H1 (cell line): ENCODE measurements around the gene CROCC. TPM values are rescaled to one million over a fixed set of nuclear protein-coding genes. Genes with fewer than 3 reads are reported as not detected.
A peak's percentile ranks its signal among the peaks of the same experiment; 100 is the strongest.

Experiments
- CTCF ChIA-PET: fragments of 300-600 bp; sonication (Branson Sonifier 250); formaldehyde crosslinking; loops from one replicate; lab custom pipeline; 2021; ENCODE audit not compliant: partially characterized antibody; lab: Charles Lee
- POLR2A ChIA-PET: fragments of 300-600 bp; sonication (Branson Sonifier 250); formaldehyde crosslinking; loops from one replicate; lab custom pipeline; 2021; ENCODE audit warnings: inconsistent platforms; ENCODE audit not compliant: partially characterized antibody; lab: Charles Lee
- DNase-seq, 2 experiments: peaks; one replicate each; pipeline versions ENCODE4 v3.0.0 to v3.0.0-alpha.2; 2010 to 2022; ENCODE audit warnings: low spot score in 2 of 2, low read depth in 1 of 2, mixed read lengths in 1 of 2
- FAIRE-seq: peaks from 2 replicates; lab custom pipeline; 2011; peaks lifted over from hg19 to GRCh38; lab: Jason Lieb, UNC
- H2AFZ ChIP-seq: 2 replicates; pipeline ENCODE4 v1.8.1; 2012; ENCODE audit warnings: low read length, inconsistent platforms
- H2AK5ac ChIP-seq: 2 replicates; pipeline ENCODE4 v1.6.1; 2013; ENCODE audit warnings: low read depth, low read length
- H2BK120ac ChIP-seq: replicated peaks from 2 replicates; pipeline ENCODE3; 2013; ENCODE audit warnings: low read depth, low read length, inconsistent platforms
- H2BK12ac ChIP-seq: 2 replicates; pipeline ENCODE4 v1.6.1; 2013; ENCODE audit warnings: low read depth, low read length
- H2BK15ac ChIP-seq: 2 replicates; pipeline ENCODE4 v1.6.1; 2013; ENCODE audit warnings: low read length
- H2BK20ac ChIP-seq: 2 replicates; pipeline ENCODE4 v1.6.1; 2013; ENCODE audit warnings: low read length
- H2BK5ac ChIP-seq: 2 replicates; pipeline ENCODE4 v1.6.1; 2013; ENCODE audit warnings: low read depth, low read length
- H3K14ac ChIP-seq: 2 replicates; pipeline ENCODE4 v1.6.1; 2013; ENCODE audit warnings: inconsistent platforms; ENCODE audit not compliant: insufficient read length
- H3K18ac ChIP-seq: 2 replicates; pipeline ENCODE4 v1.6.1; 2013; ENCODE audit warnings: low read length; ENCODE audit errors: extremely low read depth
- H3K23ac ChIP-seq: 2 replicates; pipeline ENCODE4 v1.6.1; 2013; ENCODE audit warnings: inconsistent platforms; ENCODE audit not compliant: insufficient read length
- H3K23me2 ChIP-seq: 2 replicates; pipeline ENCODE4 v1.6.1; 2013; ENCODE audit warnings: low read depth, low read length
- H3K27ac ChIP-seq: 2 replicates; pipeline ENCODE4 v1.6.1; 2011; ENCODE audit warnings: low read depth, low read length, inconsistent platforms
- H3K27me3 ChIP-seq, 4 experiments: replicated peaks in 1 of 4; 1 replicate in 1 of 4; 2 replicates in 3 of 4; pipeline versions ENCODE4 v1.6.1 to v1.8.1; 2011 to 2013; ENCODE audit warnings: low read length in 3 of 4, mild to moderate bottlenecking in 3 of 4, inconsistent platforms in 2 of 4, mixed read lengths in 2 of 4, moderate library complexity in 1 of 4; ENCODE audit not compliant: control insufficient read depth in 3 of 4, insufficient read depth in 3 of 4; ENCODE audit errors: extremely low read depth in 1 of 4
- H3K36me3 ChIP-seq, 4 experiments: 2 replicates each; pipeline versions ENCODE4 v1.6.1 to v1.8.1; 2011 to 2013; ENCODE audit warnings: mild to moderate bottlenecking in 4 of 4, low read length in 3 of 4, moderate library complexity in 2 of 4, control low read depth in 1 of 4, inconsistent platforms in 1 of 4; ENCODE audit not compliant: insufficient read depth in 4 of 4, control insufficient read depth in 2 of 4
- H3K4ac ChIP-seq: replicated peaks from 2 replicates; pipeline ENCODE3; 2013; ENCODE audit warnings: low read length, low read depth, mixed read lengths, inconsistent platforms; ENCODE audit not compliant: insufficient read length
- H3K4me1 ChIP-seq, 4 experiments: replicated peaks in 1 of 4; 1 replicate in 1 of 4; 2 replicates in 3 of 4; pipeline versions ENCODE4 v1.6.1 to v1.8.1; 2011 to 2013; ENCODE audit warnings: low read length in 3 of 4, inconsistent platforms in 2 of 4, mixed read lengths in 1 of 4; ENCODE audit not compliant: insufficient read depth in 4 of 4, control insufficient read depth in 3 of 4
- H3K4me2 ChIP-seq, 2 experiments: 2 replicates each; pipeline versions ENCODE4 v1.6.1 to v1.8.1; 2011 to 2013; ENCODE audit warnings: low read depth in 2 of 2, low read length in 2 of 2, control low read depth in 1 of 2, inconsistent platforms in 1 of 2, mild to moderate bottlenecking in 1 of 2; ENCODE audit not compliant: insufficient read depth in 1 of 2
- H3K4me3 ChIP-seq, 4 experiments: fragments of 200-600, 300-600 bp in 1 of 4; sonication (generic), shearing (Covaris generic), sonication (Bioruptor Twin) in 1 of 4; 2 replicates each; pipeline versions ENCODE4 v1.5.1 to v1.8.1; 2011 to 2016; ENCODE audit warnings: low read length in 4 of 4, low read depth in 3 of 4, control low read depth in 2 of 4, inconsistent platforms in 2 of 4, mild to moderate bottlenecking in 2 of 4, mixed read lengths in 1 of 4, moderate library complexity in 1 of 4; ENCODE audit not compliant: insufficient read depth in 2 of 4; ENCODE audit errors: extremely low read depth in 1 of 4
- H3K56ac ChIP-seq: replicated peaks from 2 replicates; pipeline ENCODE3; 2013; ENCODE audit warnings: low read depth, mild to moderate bottlenecking, mixed read lengths, low read length, inconsistent platforms; ENCODE audit not compliant: insufficient read length
- H3K79me1 ChIP-seq: 2 replicates; pipeline ENCODE4 v1.6.1; 2013; ENCODE audit warnings: low read depth, low read length, control low read depth
- H3K79me2 ChIP-seq, 2 experiments: 2 replicates each; pipeline versions ENCODE4 v1.6.1 to v1.8.1; 2012 to 2013; ENCODE audit warnings: low read length in 2 of 2, mild to moderate bottlenecking in 2 of 2, inconsistent platforms in 1 of 2; ENCODE audit not compliant: insufficient read depth in 2 of 2, control insufficient read depth in 1 of 2
- H3K9ac ChIP-seq, 4 experiments: replicated peaks in 1 of 4; 1 replicate in 1 of 4; 2 replicates in 3 of 4; pipeline versions ENCODE4 v1.6.1 to v1.8.1; 2011 to 2013; ENCODE audit warnings: low read depth in 3 of 4, low read length in 3 of 4, control low read depth in 2 of 4, mild to moderate bottlenecking in 2 of 4, moderate library complexity in 2 of 4, inconsistent platforms in 1 of 4; ENCODE audit errors: extremely low read depth in 1 of 4
- H3K9me3 ChIP-seq, 2 experiments: 2 replicates each; pipeline versions ENCODE4 v1.6.1 to v1.8.1; 2012 to 2013; ENCODE audit warnings: mild to moderate bottlenecking in 2 of 2, moderate library complexity in 2 of 2, control low read depth in 1 of 2, inconsistent platforms in 1 of 2, low read depth in 1 of 2, low read length in 1 of 2, mixed read lengths in 1 of 2; ENCODE audit not compliant: insufficient read depth in 2 of 2
- H4K20me1 ChIP-seq, 2 experiments: replicated peaks in 1 of 2; 2 replicates each; pipeline versions ENCODE3 to v1.8.1; 2011 to 2013; ENCODE audit warnings: inconsistent platforms in 2 of 2, low read length in 2 of 2, mild to moderate bottlenecking in 1 of 2; ENCODE audit not compliant: insufficient read depth in 2 of 2, control insufficient read depth in 1 of 2
- H4K5ac ChIP-seq: 2 replicates; pipeline ENCODE4 v1.6.1; 2013; ENCODE audit warnings: low read length, low read depth, mixed read lengths, inconsistent platforms; ENCODE audit not compliant: insufficient read length
- H4K8ac ChIP-seq: 2 replicates; pipeline ENCODE4 v1.8.0; 2013; ENCODE audit warnings: mild to moderate bottlenecking, moderate library complexity, low read length, inconsistent platforms; ENCODE audit not compliant: insufficient read depth; ENCODE audit errors: extremely low read depth
- H4K91ac ChIP-seq: replicated peaks from 2 replicates; pipeline ENCODE3; 2013; ENCODE audit warnings: low read length, mixed read lengths, inconsistent platforms; ENCODE audit not compliant: insufficient read length
- CREB1 ChIP-seq: IDR thresholded peaks from 2 replicates; pipeline ENCODE4 v1.6.1; 2012; ENCODE audit warnings: inconsistent platforms
- POLR2A ChIP-seq, 2 experiments: IDR thresholded peaks; 1 replicate in 1 of 2; 2 replicates in 1 of 2; pipeline ENCODE4 v1.6.1; 2011; ENCODE audit warnings: low read depth in 2 of 2, low read length in 2 of 2, mild to moderate bottlenecking in 2 of 2; ENCODE audit errors: control extremely low read depth in 1 of 2
- WGBS, 2 experiments: shearing (Covaris generic) in 1 of 2; methylation state at CpG; one replicate each; pipeline versions ENCODE4 v1.1.6 to v1.1.7; 2013 to 2015; ENCODE audit warnings: low lambda C conversion rate in 2 of 2, mixed read lengths in 2 of 2, inconsistent platforms in 1 of 2, low coverage in 1 of 2, missing lambda C conversion rate in 1 of 2; ENCODE audit not compliant: insufficient replicate concordance in 2 of 2, insufficient coverage in 1 of 2, insufficient read length in 1 of 2; ENCODE audit errors: extremely low coverage in 1 of 2, missing lambda C conversion rate in 1 of 2; 5-methylcytosine and 5-hydroxymethylcytosine counted together
- polyA plus RNA-seq, 7 experiments: library from polyadenylated mRNA; depleted of rRNA in 3 of 7; stranded (reverse) in 5 of 7; unstranded in 2 of 7; fragments of >200 nt in 5 of 7; fragments of 200-250 nt in 2 of 7; gene quantifications; 1 replicate in 5 of 7; 2 replicates in 1 of 7; 4 replicates in 1 of 7; pipeline versions ENCODE4 v1.2.1 to v1.2.3, GENCODE V29; 2011 to 2013; ENCODE audit warnings: missing spikeins in 2 of 7, mixed read lengths in 2 of 7
- total RNA-seq: library from RNA; stranded (reverse); fragmentation: NEBNext Ultra II Directional; extraction: Animal tissue kit (Norgen Biotek cat#: 25700); gene quantifications from 2 replicates; pipeline ENCODE4 v1.2.1, GENCODE V29; 2021

CROCC gene
- total and polyA plus RNA-seq, 2 of the 8 experiments (the other 6 are each of a cell fraction or from before 2014, with no cell fraction given), result 12.1 to 39.5 TPM

GRCh38 chr1:16975211-16975610 lies 53.5 kb downstream of the CROCC start:
- peaks cover 0 to 29% (median 15%) of the 10 kb centered on the region in 4 experiments; a peak in 6 of 7 replicates for H3K4me1 ChIP-seq
- no peak overlapping the region for H2AFZ ChIP-seq
- H3K4ac ChIP-seq, result no peak overlapping the region
- no peak overlapping the region for H2BK12ac ChIP-seq
- CTCF ChIA-PET, result interaction anchor here (0.8 to 2.3 kb wide), 14 partner anchors 9 to 450 kb away, joined by 3 to 23 read pairs (median 4); no protein-coding TSS in a partner anchor
- H4K8ac ChIP-seq, result 0 out of 2 replicates have a peak overlapping the region, but pooled peaks have one; percentile 37
- FAIRE-seq (no peak), DNase-seq (no peak)
- H3K27ac ChIP-seq, result no peak overlapping the region
- no peaks in the 10 kb centered on the region for H3K27me3 ChIP-seq
- H2BK20ac ChIP-seq, result no peak overlapping the region
- no peak overlapping the region for H2BK15ac ChIP-seq
- no peak overlapping the region for H3K23ac ChIP-seq
- peaks cover 9 to 37% (median 24%) of the 10 kb centered on the region in 4 experiments for H3K36me3 ChIP-seq
- POLR2A ChIA-PET, result interaction anchor here (1.1 to 2.3 kb wide), 9 partner anchors 8 to 37 kb away, joined by 3 to 15 read pairs (median 7); partner anchors contain the start of gene ATP13A2
- no peak overlapping the region for H4K91ac ChIP-seq
- peaks cover 0 to 27% of the 10 kb centered on the region in 2 experiments; a peak in 2 of 4 replicates for H3K79me2 ChIP-seq
- WGBS, 2 experiments, result 93% methylated on average over 14 of the region's 14 CpGs; no CpG with 5 or more reads in 1 of the 2 experiments
- peaks cover 12% of the 10 kb centered on the region for H3K79me1 ChIP-seq
- no peaks in the 10 kb centered on the region for H3K9me3 ChIP-seq
- H2AK5ac ChIP-seq, result no peak overlapping the region
- H3K23me2 ChIP-seq, result peaks cover 9% of the 10 kb centered on the region
- no peak overlapping the region for H3K14ac ChIP-seq
- H4K5ac ChIP-seq, result no peak overlapping the region
- peak overlapping the region; percentile 32; the same call in 1 of the 2 replicates for H3K18ac ChIP-seq
- H3K4me2 ChIP-seq, result no peak overlapping the region
- H3K56ac ChIP-seq, result no peak overlapping the region
- H2BK120ac ChIP-seq, result no peak overlapping the region
- H2BK5ac ChIP-seq, result no peak overlapping the region; the same call in 1 of the 2 replicates
- TF ChIP-seq POLR2A (IDR thresholded peaks at IDR 0.05; ENCODE audit: control extremely low read depth in 1 of 2, low read depth in 2 of 2, low read length in 2 of 2) (peak in 1 of 2 experiments; percentile 30; a peak in 1 of 3 replicates), CREB1 (no peak)
- no peak overlapping the region for H3K4me3 ChIP-seq
- no peak overlapping the region; a peak in 2 of 7 replicates for H3K9ac ChIP-seq
- H4K20me1 ChIP-seq, result peaks cover 13 to 32% of the 10 kb centered on the region in 2 experiments
